ENCODE measurements around the gene NIF3L1.
"Not testable (repeated sequence)": the region's sequence is repeated elsewhere in the genome, so short reads cannot be mapped to it uniquely, and the experiment has no call there.

The NIF3L1 gene

DNA sequence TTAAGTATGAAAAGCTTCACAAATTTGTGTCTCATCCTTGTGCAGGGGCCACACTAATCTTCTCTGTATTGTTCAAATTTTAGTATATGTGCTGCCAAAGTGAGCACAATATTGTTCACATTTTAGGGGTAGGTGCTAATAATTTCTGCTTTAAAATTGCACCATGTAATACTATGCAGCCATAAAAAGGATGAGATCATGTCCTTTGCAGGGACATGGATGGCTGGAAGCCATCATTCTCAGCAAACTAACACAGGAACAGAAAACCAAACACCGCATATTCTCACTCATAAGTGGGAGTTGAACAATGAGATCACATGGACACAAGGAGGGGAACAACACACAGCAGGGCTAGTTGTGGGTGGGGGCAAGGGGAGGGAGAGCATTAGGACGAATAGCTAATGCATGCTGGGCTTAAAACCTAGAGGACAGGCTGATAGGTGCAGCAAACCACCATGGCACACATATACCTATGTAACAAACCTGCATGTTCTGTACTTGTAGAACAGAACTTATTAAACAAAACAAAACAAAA is 7.4 kb upstream of the NIF3L1 start:
- not testable (repeated sequence) for H3K4me3 ChIP-seq (ENCODE audit: low read length); H3K9ac ChIP-seq (ENCODE audit: low read length); H3K9me3 ChIP-seq (ENCODE audit: control insufficient read depth, low read length); H3K36me3 ChIP-seq (ENCODE audit: control insufficient read depth, insufficient read depth, low read length); H3K4me1 ChIP-seq (ENCODE audit: control insufficient read depth, insufficient read depth, low read length); H3K27me3 ChIP-seq (ENCODE audit: control insufficient read depth, insufficient read depth, low read length)

GRCh38 chr2:200899482-200899881 is 10.3 kb downstream of the NIF3L1 start:
- no peak overlapping the region for H3K4me3 ChIP-seq (ENCODE audit: low read length)
- no peaks in the 10 kb centered on the region for H3K9me3 ChIP-seq (ENCODE audit: control insufficient read depth, low read length)
- H3K27me3 ChIP-seq (ENCODE audit: control insufficient read depth, insufficient read depth, low read length), result no peaks in the 10 kb centered on the region
- no peak overlapping the region for H3K9ac ChIP-seq (ENCODE audit: low read length)
- peaks cover 12% of the 10 kb centered on the region for H3K36me3 ChIP-seq (ENCODE audit: control insufficient read depth, insufficient read depth, low read length)
- H3K4me1 ChIP-seq (ENCODE audit: control insufficient read depth, insufficient read depth, low read length), result no peaks in the 10 kb centered on the region

DNA sequence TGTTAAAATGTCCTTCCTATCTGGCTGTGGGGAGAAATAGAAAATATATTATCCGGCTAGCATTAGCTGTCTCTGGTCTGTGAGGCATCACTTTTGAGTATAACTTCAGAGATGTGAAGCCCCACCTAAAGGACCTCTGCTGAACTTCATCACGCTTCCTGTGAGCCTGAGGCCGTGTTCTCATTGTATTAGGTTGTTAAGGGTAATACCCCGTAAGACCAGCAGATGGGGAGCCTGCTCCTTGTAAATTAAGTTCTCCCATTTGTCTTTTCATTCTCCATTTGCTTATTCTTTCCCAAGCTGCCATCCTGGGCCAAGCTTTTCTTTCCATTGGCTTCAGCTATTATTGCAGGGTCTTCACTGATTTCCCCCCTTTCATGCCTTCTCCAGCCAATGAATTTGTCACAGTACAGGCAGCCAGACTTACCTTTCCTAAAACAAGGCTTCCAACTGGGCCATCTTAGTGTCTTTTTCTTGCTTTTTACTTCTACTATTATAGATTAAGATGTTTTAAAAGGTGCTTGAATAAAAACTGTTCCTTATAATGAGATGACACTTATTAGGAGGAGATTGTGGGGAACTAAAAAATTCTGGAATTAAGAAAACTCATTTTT is 12.4 kb downstream of the NIF3L1 start:
- Histone ChIP-seq H3K9ac (ENCODE audit: low read length) (no peak overlapping the region), H3K36me3 (ENCODE audit: control insufficient read depth, insufficient read depth, low read length) (peaks cover 6% of the 10 kb centered on the region), H3K27me3 (ENCODE audit: control insufficient read depth, insufficient read depth, low read length) (no peaks in the 10 kb centered on the region), H3K9me3 (ENCODE audit: control insufficient read depth, low read length) (no peaks in the 10 kb centered on the region), H3K4me1 (ENCODE audit: control insufficient read depth, insufficient read depth, low read length) (no peaks in the 10 kb centered on the region), H3K4me3 (ENCODE audit: low read length) (no peak overlapping the region)

- no peaks in the 10 kb centered on the region for H3K36me3 ChIP-seq (ENCODE audit: control insufficient read depth, insufficient read depth, low read length)
- no peak overlapping the region for H3K4me3 ChIP-seq (ENCODE audit: low read length)
- H3K9ac ChIP-seq (ENCODE audit: low read length), result no peak overlapping the region
- H3K4me1 ChIP-seq (ENCODE audit: control insufficient read depth, insufficient read depth, low read length), result no peaks in the 10 kb centered on the region
- no peaks in the 10 kb centered on the region for H3K9me3 ChIP-seq (ENCODE audit: control insufficient read depth, low read length)
- H3K27me3 ChIP-seq (ENCODE audit: control insufficient read depth, insufficient read depth, low read length), result no peaks in the 10 kb centered on the region
Observed at GRCh38 chr2:200905618-200906296, 16.6 kb downstream of the NIF3L1 start.

GRCh38 chr2:200909958-200910357 is 20.8 kb downstream of the NIF3L1 start:
- H3K4me1 ChIP-seq (ENCODE audit: control insufficient read depth, insufficient read depth, low read length), result no peaks in the 10 kb centered on the region
- H3K27me3 ChIP-seq (ENCODE audit: control insufficient read depth, insufficient read depth, low read length), result no peaks in the 10 kb centered on the region
- no peaks in the 10 kb centered on the region for H3K9me3 ChIP-seq (ENCODE audit: control insufficient read depth, low read length)
- H3K36me3 ChIP-seq (ENCODE audit: control insufficient read depth, insufficient read depth, low read length), result no peaks in the 10 kb centered on the region
- H3K4me3 ChIP-seq (ENCODE audit: low read length), result no peak overlapping the region
- no peak overlapping the region for H3K9ac ChIP-seq (ENCODE audit: low read length)

DNA sequence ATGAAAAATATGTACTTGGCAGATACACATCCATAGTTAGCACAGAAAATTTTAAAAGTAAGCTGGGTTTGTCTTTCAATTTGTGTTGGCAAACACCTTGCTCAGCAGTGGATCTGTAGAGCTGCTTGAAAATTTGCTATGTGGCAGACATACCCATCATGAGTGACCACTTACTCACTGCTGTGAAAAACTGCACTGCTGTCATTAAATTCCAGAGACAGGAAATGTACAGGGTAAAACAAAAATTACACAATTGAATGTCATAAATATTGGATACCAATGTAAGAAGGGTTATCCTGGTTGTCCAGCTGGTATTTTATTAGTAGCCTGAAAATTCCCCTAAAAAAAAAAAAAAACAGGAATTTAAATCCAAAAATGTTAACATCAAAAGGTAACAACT is 24.5 kb downstream of the NIF3L1 start:
- H3K9me3 ChIP-seq (ENCODE audit: control insufficient read depth, low read length), result no peaks in the 10 kb centered on the region
- no peak overlapping the region for H3K4me3 ChIP-seq (ENCODE audit: low read length)
- H3K36me3 ChIP-seq (ENCODE audit: control insufficient read depth, insufficient read depth, low read length), result peaks cover 5% of the 10 kb centered on the region
- no peak overlapping the region for H3K9ac ChIP-seq (ENCODE audit: low read length)
- H3K27me3 ChIP-seq (ENCODE audit: control insufficient read depth, insufficient read depth, low read length), result no peaks in the 10 kb centered on the region
- no peaks in the 10 kb centered on the region for H3K4me1 ChIP-seq (ENCODE audit: control insufficient read depth, insufficient read depth, low read length)

DNA sequence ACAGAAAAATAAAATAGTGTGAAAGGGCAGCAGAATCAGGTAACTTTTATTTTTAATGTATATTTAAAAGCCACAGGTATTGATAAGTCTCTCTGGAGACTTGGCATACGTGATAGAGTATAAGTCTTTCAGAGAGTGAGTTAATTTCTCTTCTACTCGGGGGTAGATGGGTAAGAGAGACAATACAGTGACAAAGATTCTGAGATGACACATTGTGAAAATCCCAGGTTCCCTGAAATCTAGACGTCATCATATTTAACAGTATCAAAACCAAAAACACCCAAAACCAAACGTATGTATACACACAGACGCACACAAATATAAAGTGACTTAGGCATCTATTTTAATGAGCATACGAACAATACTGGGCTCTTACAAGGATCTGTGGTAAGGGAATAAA is 33.3 kb downstream of the NIF3L1 start:
- Histone ChIP-seq H3K36me3 (ENCODE audit: control insufficient read depth, insufficient read depth, low read length) (peaks cover under 1% of the 10 kb centered on the region), H3K27me3 (ENCODE audit: control insufficient read depth, insufficient read depth, low read length) (no peaks in the 10 kb centered on the region), H3K9me3 (ENCODE audit: control insufficient read depth, low read length) (no peaks in the 10 kb centered on the region), H3K9ac (ENCODE audit: low read length) (no peak overlapping the region), H3K4me1 (ENCODE audit: control insufficient read depth, insufficient read depth, low read length) (no peaks in the 10 kb centered on the region), H3K4me3 (ENCODE audit: low read length) (no peak overlapping the region)

GRCh38 chr2:200929334-200930249 is 40.4 kb downstream of the NIF3L1 start:
- Histone ChIP-seq H3K36me3 (ENCODE audit: control insufficient read depth, insufficient read depth, low read length) (no peaks in the 10 kb centered on the region), H3K9me3 (ENCODE audit: control insufficient read depth, low read length) (no peaks in the 10 kb centered on the region), H3K27me3 (ENCODE audit: control insufficient read depth, insufficient read depth, low read length) (no peaks in the 10 kb centered on the region), H3K9ac (ENCODE audit: low read length) (no peak overlapping the region), H3K4me3 (ENCODE audit: low read length) (no peak overlapping the region), H3K4me1 (ENCODE audit: control insufficient read depth, insufficient read depth, low read length) (peaks cover 8% of the 10 kb centered on the region)

GRCh38 chr2:200930947-200931626 is 41.9 kb downstream of the NIF3L1 start:
- no peaks in the 10 kb centered on the region for H3K9me3 ChIP-seq (ENCODE audit: control insufficient read depth, low read length)
- H3K4me3 ChIP-seq (ENCODE audit: low read length), result no peak overlapping the region
- H3K36me3 ChIP-seq (ENCODE audit: control insufficient read depth, insufficient read depth, low read length), result no peaks in the 10 kb centered on the region
- H3K27me3 ChIP-seq (ENCODE audit: control insufficient read depth, insufficient read depth, low read length), result no peaks in the 10 kb centered on the region
- no peak overlapping the region for H3K9ac ChIP-seq (ENCODE audit: low read length)
- H3K4me1 ChIP-seq (ENCODE audit: control insufficient read depth, insufficient read depth, low read length), result peaks cover 8% of the 10 kb centered on the region

GRCh38 chr2:200939832-200940231 is 50.7 kb downstream of the NIF3L1 start:
- no peak overlapping the region for H3K9ac ChIP-seq (ENCODE audit: low read length)
- no peak overlapping the region for H3K4me3 ChIP-seq (ENCODE audit: low read length)
- peaks cover 6% of the 10 kb centered on the region for H3K4me1 ChIP-seq (ENCODE audit: control insufficient read depth, insufficient read depth, low read length)
- H3K36me3 ChIP-seq (ENCODE audit: control insufficient read depth, insufficient read depth, low read length), result no peaks in the 10 kb centered on the region
- H3K27me3 ChIP-seq (ENCODE audit: control insufficient read depth, insufficient read depth, low read length), result no peaks in the 10 kb centered on the region
- H3K9me3 ChIP-seq (ENCODE audit: control insufficient read depth, low read length), result no peaks in the 10 kb centered on the region

- peak overlapping the region; percentile 4 for H3K9ac ChIP-seq (ENCODE audit: low read length)
- peaks cover 11% of the 10 kb centered on the region for H3K4me1 ChIP-seq (ENCODE audit: control insufficient read depth, insufficient read depth, low read length)
- no peaks in the 10 kb centered on the region for H3K36me3 ChIP-seq (ENCODE audit: control insufficient read depth, insufficient read depth, low read length)
- H3K4me3 ChIP-seq (ENCODE audit: low read length), result no peak overlapping the region
- H3K27me3 ChIP-seq (ENCODE audit: control insufficient read depth, insufficient read depth, low read length), result no peaks in the 10 kb centered on the region
- no peaks in the 10 kb centered on the region for H3K9me3 ChIP-seq (ENCODE audit: control insufficient read depth, low read length)
Observed at GRCh38 chr2:200943527-200944105, 54.4 kb downstream of the NIF3L1 start.

All from mucosa of stomach (tissue), 1 donor.